ENCODE data around the gene DOK7.

Gene DOK7, protein sequence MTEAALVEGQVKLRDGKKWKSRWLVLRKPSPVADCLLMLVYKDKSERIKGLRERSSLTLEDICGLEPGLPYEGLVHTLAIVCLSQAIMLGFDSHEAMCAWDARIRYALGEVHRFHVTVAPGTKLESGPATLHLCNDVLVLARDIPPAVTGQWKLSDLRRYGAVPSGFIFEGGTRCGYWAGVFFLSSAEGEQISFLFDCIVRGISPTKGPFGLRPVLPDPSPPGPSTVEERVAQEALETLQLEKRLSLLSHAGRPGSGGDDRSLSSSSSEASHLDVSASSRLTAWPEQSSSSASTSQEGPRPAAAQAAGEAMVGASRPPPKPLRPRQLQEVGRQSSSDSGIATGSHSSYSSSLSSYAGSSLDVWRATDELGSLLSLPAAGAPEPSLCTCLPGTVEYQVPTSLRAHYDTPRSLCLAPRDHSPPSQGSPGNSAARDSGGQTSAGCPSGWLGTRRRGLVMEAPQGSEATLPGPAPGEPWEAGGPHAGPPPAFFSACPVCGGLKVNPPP

DNA sequence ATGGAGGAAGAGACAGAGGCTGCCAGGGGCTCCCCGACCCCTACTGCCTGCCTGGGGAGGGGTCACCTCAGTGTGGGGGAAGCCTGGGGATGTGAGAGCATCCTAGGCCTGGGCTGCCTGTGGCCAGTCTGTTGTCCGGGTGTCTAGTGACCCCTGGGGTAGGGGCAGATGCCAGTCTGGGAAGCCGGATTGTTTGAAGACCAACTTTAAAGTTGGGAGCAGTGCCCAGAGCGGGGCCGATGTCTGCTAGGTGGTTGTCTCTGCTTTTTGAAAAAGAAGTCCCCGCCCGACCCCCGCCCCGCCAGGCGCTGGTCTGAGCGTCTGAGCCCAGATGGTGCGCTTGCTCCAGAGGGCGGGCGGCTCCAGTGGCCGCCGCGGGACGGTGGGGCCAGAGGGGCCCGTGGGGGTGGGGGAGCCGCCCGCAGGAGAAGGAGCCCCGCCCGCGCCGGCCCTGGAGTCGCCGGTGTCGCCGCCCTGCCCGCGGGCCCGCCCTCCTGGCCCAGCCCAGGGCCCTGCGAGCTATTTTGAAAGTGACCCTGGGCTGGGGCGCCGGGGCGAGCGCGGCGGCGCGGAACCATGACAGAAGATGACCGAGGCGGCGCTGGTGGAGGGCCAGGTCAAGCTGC, at the start of gene DOK7:
DOK7 (plus strand) TSS at position 517 of the 626 bp plus-strand sequence; CDS start at position 587, 70 bp downstream.
- no peak for DNase-seq

DNA sequence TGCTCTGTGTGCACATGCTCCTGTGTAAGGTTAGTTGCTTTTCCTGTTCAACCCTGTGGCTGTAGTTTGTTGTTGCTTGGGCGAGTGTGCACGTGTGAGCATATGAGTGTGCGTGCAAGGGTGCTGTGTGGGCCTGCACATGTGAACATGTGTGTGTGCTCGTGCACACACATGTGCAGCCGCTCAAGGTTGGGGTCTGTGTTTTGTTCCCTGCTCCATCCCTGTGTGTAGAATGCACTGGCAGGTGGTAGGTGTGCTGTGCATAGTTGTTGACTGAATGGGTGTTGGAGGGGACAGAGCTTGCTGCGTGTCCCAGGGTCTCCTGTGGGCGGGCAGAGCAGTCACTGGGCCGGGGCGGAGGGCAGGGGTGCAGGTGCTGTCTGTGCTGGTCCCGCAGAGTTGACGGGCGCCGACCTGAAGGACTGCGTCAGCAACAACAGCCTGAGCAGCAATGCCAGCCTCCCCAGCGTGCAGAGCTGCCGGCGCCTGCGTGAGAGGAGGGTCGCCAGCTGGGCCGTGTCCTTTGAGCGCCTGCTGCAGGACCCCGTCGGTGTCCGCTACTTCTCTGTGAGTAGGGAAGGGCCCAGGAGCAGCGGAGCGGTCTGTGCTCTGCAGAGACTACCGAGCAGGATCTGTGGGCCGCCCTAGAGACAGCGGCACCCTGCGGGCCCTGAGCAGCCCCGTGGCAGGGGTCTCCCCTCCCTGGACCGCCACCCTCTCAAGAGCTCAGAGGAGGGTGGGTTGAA, 49.3 kb upstream of the DOK7 start:
- DNase-seq, result no peak

DNA sequence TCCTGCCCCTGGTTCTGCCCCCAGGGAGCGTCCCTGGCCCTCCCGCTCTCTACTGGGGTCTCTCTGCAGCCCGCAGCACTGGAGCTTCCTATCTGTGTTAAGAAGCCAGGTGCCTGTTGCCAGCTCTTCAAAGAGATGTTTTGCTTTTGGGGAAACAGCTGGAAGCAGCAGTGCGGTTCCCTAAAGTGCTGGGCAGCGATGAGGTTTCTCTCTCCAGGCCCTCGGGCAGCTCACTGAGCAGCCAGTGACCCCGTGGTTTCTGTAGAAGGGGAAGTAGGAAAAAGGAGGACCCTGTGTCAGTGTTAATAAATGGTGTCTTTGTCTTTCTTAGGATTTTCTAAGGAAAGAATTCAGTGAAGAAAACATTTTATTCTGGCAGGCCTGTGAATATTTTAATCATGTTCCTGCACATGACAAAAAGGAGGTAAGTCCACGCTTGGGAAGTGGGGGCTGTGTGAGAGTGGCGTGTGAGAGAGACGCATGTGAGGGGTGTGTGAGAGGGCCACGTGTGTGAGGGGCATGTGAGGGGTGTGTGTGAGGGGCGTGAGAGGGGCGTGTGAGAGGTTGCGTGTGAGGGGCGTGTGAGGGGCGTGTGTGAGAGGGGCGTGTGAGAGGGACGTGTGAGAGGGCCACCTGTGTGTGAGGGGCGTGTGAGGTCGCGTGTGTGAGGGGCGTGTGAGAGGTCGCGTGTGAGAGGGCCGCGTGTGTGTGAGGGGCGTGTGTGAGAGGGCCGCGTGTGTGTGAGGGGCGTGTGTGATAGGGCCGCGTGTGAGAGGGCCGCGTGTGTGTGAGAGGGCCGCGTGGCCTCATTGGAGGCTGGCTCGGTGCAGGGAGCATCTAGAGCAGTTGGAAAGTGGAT, 48.5 kb upstream of the DOK7 start:
- DNase-seq, result no peak

DNA sequence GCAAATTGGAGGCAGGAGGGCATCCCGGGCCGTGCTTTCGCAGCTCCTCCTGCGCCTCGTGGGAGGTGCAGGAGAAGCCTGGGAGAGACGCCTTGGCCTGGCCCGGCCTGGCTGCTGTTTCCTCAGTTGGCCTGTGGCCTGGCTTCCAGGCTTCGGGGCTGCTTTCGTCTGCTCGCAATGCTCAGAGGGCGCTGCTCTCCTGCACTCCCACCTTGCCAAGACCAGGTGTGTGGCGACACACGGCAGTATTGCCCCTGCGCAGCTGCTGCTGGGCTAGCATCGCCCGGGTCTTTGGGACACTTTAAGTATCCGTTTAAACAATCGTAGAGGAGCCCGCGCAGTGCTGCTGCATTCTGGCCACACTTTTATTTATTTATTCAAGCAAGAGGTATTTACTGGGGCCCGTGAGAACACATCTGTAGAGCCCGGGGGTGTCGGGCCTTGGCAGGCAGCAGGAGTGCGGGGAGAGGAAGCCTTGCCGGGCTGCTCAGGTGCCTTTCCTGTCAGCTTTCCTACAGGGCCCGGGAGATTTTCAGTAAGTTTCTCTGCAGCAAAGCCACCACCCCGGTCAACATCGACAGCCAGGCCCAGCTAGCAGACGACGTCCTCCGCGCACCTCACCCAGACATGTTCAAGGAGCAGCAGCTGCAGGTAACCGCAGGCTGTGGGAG, 47.5 kb upstream of the DOK7 start:
- no peak for DNase-seq

DNA sequence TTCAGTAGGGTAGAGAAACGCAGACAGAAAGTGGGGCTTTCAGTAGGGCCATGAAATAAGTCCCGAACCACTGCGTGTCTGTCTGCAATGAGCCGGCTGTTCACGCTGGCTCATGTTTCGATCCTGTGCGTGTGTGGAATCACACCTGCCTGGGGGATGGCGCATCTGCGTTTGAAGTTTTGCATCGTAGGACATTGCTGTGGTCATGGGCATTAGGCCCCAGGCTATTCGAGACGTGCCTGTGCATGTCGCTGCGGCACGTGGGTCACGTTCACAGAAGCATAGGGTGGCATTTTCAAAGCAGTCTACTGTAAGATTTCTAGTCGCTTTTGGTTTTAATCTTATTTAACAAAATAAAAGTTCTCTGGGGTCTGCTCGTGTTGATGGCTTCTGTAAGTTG, 46.8 kb upstream of the DOK7 start:
- DNase-seq, result no peak

DNA sequence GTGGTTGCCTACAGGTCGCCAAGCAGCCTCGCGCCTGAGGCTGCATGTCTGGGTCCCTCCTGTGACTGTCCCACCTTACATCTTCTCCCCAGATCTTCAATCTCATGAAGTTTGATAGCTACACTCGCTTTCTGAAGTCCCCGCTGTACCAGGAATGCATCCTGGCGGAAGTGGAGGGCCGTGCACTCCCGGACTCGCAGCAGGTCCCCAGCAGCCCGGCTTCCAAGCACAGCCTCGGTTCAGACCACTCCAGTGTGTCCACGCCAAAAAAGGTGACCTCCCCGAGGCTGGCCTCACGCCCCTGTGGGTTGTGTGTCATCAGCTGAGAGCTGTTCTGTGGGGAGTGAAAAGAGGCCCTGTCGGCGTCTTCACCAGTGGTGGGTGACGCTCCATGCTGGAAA, 46.3 kb upstream of the DOK7 start:
- no peak for DNase-seq

DNA sequence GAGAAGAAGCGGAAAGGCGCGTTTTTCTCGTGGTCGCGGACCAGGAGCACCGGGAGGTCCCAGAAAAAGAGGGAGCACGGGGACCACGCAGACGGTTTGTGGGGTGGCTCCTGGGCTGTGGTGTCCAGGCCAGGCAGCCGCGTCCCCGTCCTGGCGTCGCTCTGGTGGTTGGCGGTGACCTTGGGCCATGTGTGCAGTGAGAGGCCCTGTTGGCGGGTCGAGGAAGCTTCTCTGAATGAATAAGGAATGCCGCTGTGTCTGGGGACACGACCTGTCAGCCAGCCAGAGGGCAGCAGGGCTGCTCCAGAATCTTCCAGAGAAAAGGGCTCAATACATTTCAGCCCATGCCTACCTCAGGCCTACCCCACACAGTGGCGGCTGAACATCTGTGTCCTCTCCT, 45.7 kb upstream of the DOK7 start:
- no peak for DNase-seq

DNA sequence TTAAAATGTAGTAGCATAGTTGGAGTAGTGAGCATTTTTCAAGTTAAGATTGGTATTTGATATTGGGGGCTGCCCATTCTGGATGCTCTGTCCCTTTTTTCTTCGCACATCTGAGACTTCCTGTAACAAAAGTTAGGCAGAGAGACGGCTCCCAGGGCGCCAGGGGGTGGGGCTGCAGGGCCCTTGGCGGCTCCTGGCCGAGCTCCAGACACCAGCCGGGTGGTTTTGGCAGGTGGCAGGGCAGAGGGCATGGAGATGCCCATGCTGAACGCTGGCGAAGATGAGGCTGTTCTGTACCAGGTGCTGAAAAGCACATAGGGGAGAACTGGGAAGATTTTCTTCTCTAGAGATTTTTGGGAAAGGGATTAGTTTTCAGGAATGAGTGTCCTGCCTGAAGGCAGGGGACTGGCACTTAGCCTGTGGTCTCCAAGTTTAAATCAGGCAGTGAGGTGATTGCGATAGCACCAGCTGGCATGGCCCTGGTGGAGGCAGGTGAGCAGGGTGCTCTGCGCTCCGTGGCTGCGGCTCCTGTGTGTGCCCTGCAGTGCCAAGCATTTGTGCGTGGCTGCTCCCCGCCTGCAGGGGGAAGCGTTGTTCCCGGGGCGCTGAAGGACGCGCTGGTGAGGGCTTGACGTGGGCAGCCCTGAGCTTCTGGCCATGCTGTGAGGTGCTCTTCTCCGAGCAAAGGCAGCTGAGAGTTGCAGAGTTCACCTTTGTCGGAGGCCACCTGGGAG, 44.9 kb upstream of the DOK7 start:
- DNase-seq, result no peak

DNA sequence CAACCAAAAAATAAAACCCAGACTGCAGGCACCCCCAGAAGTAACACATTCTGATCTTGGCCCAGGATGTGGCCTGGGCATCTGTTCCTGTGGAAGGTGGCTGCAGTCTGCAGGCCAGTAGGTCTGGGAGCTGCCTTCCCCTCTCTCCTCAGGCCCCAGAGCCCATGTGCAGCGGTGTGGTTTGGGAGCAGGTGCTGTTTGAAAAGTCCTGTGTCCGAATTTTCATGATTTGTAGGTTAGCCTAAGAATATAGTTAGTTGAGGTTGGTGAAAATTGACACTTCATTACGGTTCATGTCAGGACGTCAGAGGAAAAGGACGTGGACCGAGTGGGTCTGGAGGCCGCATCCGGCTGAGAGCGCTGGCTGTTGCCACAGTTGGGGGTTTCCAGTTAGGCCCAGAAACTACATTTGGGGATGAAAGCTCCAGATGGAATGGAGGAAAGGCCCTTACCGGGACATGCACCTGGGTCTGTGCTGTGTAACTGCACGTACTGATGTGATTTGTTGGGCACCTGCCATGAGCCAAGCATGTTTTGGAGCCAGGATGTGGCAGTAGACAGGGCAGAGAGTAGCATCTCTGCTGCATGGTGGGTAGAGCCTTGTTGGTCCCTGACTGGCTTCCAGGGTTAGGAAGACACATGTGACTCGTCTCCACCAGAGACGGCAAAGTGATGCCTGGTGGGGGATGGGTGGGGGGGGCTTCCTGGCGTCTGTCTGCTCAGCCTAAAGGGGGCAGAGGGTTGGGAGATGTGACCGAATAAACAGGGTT, 43.1 kb upstream of the DOK7 start:
- DNase-seq, result no peak

DNA sequence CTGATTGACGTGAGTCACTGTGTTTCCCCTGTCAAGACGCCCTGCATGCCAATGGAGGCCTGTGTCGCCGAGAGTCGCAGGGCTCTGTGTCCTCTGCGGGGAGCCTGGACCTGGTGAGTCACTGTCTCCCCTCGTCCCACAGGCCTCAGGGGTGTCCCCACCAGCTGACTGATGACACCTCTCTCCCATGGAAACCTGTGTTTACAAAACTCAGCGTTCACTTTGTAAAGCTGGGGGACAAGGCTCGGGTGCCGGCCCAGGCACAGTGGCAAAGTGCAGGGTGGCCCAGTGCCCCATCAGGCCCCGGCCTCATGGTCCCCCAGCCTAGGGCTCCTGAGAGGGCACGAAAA, 42.5 kb upstream of the DOK7 start:
- DNase-seq, result no peak

DNA sequence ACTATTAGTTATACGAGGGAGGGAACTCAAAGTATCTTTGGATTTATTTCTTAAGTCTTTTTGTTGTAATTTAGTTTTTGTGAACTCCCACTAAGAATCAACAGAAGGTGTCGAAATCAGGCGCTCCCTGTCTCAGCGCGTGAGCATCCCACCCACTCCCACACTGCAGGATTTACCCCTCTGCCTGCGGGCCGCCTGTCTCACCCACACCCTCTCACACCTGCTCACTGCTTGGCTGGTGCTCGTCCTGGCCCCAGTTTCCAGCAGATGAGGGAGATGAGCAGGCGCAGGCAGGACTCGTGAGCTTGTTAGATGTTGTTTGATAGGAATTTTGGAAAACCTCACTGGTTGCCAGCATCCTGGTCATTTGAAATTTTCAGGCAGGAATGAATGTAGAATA, 42.1 kb upstream of the DOK7 start:
- DNase-seq, result no peak

DNA sequence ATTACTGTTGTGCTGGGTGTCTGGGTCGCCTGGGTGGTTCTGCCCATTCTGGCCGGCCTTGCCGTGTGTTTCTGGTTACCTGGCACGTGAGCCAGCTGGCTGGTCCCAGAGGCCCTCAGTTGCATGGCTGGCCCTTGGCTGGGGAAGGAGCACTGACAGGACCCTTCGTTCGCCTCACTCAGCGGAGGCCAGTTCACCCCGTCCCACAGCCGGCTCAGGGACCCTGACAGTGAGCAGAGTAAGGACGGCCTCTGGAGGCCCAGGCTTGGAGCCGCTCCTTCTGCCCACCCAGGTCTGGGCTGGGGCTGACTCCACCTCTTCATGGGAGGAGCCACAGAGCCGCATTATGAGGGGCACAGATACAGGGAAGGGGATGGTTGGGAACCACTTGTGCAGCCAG, 41.6 kb upstream of the DOK7 start:
- DNase-seq, result no peak

DNA sequence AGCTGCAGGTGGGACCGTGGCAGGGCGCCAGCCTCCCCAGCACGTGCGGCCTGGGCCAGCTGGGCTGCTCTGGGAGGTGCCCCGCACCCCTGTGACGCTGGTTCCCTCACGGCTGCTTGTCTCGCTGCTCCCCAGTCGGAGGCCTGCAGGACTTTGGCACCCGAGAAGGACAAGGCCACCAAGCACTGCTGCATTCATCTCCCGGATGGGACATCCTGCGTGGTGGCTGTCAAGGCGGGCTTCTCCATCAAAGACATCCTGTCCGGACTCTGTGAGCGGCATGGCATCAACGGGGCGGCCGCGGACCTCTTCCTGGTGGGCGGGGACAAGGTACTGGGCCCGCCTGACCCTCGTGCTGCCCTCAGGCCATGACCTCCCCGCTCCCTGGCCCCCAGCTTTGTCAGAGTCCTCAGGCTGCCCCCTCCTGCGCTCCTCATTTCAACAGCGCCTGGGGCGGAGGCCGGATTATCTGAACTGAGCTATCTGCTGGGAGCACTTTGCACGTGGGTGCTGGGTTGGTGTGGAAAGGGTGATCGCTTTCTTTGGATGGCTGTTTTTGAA, 40.8 kb upstream of the DOK7 start:
- no peak for DNase-seq

DNA sequence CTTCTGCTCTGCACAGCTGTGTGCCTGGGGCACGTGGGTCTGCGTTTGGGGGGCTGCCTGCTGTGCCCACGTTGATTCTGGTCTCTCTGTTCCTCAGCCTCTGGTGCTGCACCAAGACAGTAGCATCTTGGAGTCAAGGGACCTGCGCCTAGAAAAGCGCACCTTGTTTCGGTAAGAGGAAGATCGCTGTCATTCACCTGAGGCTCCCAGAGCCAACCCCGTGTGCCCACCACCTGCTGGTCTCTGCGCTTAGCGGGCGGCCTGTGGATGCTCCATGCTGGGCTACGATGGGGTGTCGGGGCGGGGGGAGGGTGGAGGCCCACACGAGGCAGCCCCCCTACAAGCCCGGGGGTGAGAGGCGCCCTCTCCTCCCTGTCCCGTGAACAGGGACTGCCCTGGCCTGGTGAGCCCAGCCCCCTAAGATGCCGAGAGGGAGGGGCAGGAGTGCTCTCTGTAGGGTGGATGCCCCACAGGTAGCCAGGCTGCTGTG, 40.3 kb upstream of the DOK7 start:
- DNase-seq, result no peak

DNA sequence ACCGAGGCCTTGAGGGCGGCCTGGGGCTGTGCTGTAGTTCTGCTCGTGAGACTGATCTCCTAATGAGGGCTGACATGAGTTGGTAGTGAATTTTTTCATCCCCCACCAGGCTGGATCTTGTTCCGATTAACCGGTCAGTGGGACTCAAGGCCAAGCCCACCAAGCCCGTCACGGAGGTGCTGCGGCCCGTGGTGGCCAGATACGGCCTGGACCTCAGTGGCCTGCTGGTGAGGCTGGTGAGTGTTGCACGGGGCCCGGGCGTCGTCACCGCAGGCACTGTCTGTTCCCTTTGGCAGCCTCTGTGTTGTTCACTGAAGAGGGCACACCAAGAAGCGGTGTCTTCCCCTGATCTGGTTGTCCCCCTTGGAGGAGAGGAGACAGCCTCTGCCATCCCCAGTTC, 39.7 kb upstream of the DOK7 start:
- DNase-seq, result no peak

DNA sequence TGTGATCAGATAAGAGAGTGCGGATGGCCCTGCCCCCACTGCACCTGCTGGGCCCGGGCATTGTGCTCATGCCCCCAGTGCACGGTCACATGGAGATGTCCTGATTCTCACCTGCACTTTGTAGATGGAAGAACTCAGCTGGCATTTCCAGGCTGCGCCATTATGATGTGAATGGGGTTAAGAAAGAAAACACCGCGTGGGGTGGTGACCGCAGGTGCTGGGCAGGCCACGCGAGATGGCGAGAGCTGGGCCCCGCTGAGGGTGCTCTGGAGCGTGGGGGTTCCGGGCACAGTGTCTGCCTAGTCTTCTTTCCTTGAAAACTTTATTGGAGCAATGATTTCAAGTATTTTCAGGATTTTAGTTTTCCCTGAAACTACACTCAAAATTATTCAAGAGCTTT, 39.2 kb upstream of the DOK7 start:
- DNase-seq, result no peak

DNA sequence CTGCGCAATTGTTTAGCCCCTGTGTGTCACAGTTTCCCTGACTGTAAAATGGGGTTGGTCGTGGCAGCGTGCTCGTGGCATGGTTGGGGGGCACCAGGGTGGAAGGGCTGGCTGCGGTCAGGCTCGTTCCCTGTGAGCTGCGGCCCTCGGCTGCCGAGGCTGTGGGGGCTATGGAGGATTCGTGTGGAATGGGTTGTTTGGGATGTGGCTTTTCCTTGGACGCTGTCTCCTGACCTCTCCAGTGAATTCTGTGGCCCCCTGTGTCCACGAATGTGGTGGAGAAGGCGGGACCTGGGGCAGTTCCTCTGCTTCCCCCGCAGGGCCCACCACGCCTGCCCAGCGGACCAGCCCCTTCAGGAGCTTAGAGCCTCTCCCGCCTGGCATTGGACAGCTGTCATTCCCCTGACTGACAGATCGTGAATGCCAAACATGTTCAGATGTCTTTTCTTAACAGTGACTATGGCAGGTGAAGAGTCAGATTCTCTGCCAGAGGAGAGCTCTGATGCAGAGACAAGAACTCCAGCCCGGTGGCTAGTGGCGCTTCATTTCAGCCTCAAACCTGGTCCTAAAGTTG, 38.5 kb upstream of the DOK7 start:
- no peak for DNase-seq

DNA sequence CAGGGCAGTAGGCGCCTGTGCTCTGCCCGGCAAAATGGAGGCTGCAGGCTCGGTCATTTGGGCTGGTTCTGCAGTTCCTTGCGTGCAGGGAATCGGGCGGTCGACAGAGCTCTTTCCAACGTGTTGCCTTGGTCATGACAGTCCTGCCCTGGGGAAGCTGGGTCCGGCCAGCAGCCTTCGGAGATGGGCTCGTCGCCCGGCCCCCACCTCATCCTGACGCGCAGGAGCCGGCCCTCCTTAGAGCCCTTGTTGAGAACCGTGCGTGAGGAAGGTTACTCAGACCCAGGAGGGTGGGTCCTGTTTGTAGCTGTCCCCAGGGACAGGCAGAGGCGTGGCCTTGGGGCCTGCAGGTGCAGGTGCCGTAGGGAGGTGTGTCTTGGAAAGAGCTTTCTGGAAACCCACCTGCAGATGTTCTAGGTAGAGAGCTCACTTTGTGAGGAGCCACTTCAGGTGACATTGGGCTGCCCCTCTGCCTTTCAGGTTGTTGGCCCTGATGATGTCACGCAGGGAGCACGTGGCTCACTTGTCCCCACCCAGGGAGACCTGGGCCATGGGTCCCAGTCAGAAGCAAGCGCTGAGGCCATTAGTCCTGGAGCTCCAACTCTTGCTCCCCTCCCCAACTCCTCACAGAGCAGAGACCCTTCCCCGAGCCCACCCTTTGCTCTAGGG, 36.5 kb upstream of the DOK7 start:
- DNase-seq, result no peak

DNA sequence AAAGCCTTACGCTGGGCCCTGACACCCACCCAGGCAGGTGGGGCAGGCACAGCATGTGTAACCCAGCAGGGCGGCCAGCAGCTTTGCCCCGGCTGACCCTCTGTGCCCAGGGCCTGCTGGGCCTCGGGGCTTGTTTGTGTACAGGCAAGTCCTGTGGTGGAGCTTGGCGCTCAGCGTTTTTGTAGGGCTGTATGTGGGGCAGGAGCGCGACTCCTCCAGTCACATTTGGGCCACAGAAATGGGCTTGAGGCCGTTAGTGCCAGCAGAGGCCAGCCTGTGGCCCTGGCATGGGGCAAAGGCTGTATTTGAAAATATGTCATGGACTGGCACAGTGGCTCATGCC, 36.0 kb upstream of the DOK7 start:
- no peak for DNase-seq

Data from stimulated activated CD4-positive, alpha-beta T cell treated with anti-CD3 and anti-CD28 coated beads, Interleukin-4, amount 100 ng/mL, for 4 hours (primary cell).